Measurements from ENCODE around the gene TSPAN5. TPM values are rescaled to one million over a fixed set of nuclear protein-coding genes. Genes with fewer than 3 reads are reported as not detected.

The TSPAN5 gene
- total RNA-seq, 1 donor from 2014 or later = 1.6 TPM

DNA sequence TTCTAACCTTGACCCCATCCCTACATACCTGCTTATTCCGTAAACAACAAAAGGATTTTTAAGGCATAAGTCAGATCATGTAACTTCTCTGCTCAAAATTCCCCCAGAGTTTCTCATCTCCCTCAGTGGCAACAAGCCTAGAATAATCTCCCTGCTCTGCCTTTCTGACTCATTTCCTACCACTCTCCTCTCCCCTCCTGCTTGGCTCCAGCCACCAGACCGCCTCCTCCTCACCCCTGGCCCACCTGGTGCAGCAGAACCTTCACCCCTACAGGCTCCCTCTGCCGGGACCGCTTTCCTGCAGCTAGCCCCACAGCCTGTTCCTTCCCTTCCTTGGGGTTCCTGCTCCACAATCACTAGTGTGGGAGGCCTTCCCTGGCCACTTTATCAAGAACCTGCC is 32.1 kb downstream of the TSPAN5 start:
- Mint-ChIP-seq H3K27me3 (no peaks in the 10 kb centered on the region), H3K4me3 (no peak overlapping the region), H3K4me1 (no peaks in the 10 kb centered on the region), H3K36me3 (ENCODE audit: low read depth) (no peaks in the 10 kb centered on the region), H3K27ac (no peak overlapping the region), H3K9me3 (no peaks in the 10 kb centered on the region)
- TF ChIP-seq, protein P1, sequence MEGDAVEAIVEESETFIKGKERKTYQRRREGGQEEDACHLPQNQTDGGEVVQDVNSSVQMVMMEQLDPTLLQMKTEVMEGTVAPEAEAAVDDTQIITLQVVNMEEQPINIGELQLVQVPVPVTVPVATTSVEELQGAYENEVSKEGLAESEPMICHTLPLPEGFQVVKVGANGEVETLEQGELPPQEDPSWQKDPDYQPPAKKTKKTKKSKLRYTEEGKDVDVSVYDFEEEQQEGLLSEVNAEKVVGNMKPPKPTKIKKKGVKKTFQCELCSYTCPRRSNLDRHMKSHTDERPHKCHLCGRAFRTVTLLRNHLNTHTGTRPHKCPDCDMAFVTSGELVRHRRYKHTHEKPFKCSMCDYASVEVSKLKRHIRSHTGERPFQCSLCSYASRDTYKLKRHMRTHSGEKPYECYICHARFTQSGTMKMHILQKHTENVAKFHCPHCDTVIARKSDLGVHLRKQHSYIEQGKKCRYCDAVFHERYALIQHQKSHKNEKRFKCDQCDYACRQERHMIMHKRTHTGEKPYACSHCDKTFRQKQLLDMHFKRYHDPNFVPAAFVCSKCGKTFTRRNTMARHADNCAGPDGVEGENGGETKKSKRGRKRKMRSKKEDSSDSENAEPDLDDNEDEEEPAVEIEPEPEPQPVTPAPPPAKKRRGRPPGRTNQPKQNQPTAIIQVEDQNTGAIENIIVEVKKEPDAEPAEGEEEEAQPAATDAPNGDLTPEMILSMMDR (IDR thresholded peaks at IDR 0.05) = no peak
- POLR2A ChIA-PET = no interaction called here
- intact Hi-C loops (cut with micrococcal nuclease) = no loop called here
- DNase-seq = no peak
- ATAC-seq (ENCODE audit: low read depth) = no peak
- CTCF ChIA-PET = no interaction called here

DNA sequence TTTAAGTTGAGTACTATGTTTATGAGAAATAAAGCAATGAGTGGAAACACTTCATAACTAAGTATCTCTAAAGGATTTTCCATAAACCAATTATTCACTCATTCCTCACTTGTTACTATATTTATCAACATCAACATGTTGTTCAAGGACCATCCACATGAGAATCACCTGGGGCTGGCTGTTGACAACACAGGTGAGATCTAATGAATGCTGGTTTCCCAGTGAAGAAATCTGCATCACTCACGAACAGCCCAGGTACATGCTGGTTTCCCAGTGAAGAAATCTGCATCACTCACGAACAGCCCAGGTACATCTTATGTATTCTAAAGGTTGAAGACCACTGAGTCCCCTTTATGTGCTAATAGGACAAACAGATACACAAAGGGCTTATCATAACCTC is 32.5 kb downstream of the TSPAN5 start:
- no peak overlapping the region for H3K27ac Mint-ChIP-seq
- H3K9me3 Mint-ChIP-seq = no peaks in the 10 kb centered on the region

DNA sequence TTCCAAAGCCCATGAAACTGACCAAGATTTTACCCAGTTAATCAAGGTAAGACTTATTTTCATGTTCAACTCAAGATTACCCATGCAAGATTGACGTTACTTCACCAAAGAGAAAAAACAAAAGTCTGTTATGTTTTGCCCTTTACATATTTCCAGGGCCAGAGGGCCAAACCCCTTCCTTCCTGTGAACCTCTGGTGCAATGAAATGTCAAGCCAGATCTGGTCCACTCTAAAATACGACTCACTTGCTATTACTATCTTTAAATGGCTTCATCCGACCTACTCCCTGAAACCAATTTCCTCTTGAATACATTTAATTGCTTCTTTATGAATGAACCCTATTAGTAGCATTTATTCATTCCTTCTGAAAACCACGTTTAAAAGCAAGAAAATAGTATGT is 33.0 kb downstream of the TSPAN5 start:
- Mint-ChIP-seq H3K9me3 (no peaks in the 10 kb centered on the region), H3K4me1 (no peaks in the 10 kb centered on the region), H3K4me3 (no peak overlapping the region), H3K36me3 (ENCODE audit: low read depth) (no peaks in the 10 kb centered on the region), H3K27ac (no peak overlapping the region), H3K27me3 (no peaks in the 10 kb centered on the region)
- DNase-seq (no peak), ATAC-seq (ENCODE audit: low read depth) (no peak)
- TF ChIP-seq, protein P1 (IDR thresholded peaks at IDR 0.05) = no peak
- ChIA-PET CTCF (no interaction called here), POLR2A (no interaction called here)
- intact Hi-C loops (cut with micrococcal nuclease) = no loop called here

More for the DNA sequence above, 32.5 kb downstream of the TSPAN5 start:
- no peaks in the 10 kb centered on the region for H3K36me3 Mint-ChIP-seq (ENCODE audit: low read depth)
- TF ChIP-seq, protein P1 (IDR thresholded peaks at IDR 0.05) = no peak
- ChIA-PET CTCF (no interaction called here), POLR2A (no interaction called here)
- DNase-seq = no peak
- no peak for ATAC-seq (ENCODE audit: low read depth)
- intact Hi-C loops (cut with micrococcal nuclease) = no loop called here
- H3K4me3 Mint-ChIP-seq = no peak overlapping the region
- H3K4me1 Mint-ChIP-seq = no peaks in the 10 kb centered on the region
- H3K27me3 Mint-ChIP-seq = no peaks in the 10 kb centered on the region

DNA sequence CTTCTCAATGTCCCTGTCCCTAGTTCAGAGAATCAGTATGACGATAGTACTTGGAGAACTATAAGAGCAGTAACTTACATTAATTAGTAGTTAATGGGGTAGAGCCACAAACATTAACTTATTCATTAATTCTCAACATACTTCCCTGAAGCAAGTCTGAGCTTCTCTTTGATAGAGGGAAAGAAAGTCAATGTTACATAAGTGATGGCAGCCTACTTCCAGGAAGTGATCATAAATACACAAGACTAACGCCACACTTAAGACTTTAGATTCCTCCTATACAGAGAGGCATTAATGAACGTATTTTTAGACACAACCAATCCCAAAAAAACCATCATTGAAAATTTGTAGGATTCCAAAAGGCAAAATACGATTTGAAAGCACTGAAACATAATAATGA is 33.8 kb downstream of the TSPAN5 start:
- CTCF ChIA-PET = interaction anchor here (0.9 kb wide), 1 partner anchor 473 kb away, joined by 3 read pairs; no protein-coding TSS in a partner anchor

DNA sequence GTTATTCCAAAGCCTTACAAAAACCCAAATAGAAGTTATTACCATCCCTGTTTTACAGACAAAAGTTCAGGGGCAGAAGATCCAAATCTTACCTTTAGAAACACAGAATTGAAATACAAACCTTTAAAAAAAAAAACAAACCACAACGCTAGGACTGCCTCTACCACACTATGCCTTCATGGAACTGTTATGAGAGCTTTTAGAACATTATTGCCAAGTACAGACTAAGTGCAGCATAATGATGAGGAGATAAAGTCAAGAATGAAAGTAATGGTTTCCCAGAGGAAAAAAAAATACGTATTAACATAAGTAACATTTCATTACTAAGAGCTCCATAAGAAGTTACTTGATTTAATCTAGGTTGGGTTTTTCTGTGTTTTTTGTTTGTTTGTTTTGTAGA is 34.3 kb downstream of the TSPAN5 start:
- Mint-ChIP-seq H3K9me3 (no peaks in the 10 kb centered on the region), H3K4me3 (no peak overlapping the region), H3K27me3 (no peaks in the 10 kb centered on the region), H3K27ac (no peak overlapping the region), H3K36me3 (ENCODE audit: low read depth) (no peaks in the 10 kb centered on the region), H3K4me1 (no peaks in the 10 kb centered on the region)
- intact Hi-C loops (cut with micrococcal nuclease) = no loop called here
- ATAC-seq (ENCODE audit: low read depth) = no peak
- POLR2A ChIA-PET = no interaction called here
- no peak for DNase-seq
- TF ChIP-seq, protein P1 (IDR thresholded peaks at IDR 0.05) = no peak
- CTCF ChIA-PET = interaction anchor here (0.9 kb wide), 1 partner anchor 473 kb away, joined by 3 read pairs; no protein-coding TSS in a partner anchor

More for the DNA sequence above, 33.8 kb downstream of the TSPAN5 start:
- POLR2A ChIA-PET = no interaction called here
- intact Hi-C loops (cut with micrococcal nuclease) = no loop called here
- Mint-ChIP-seq H3K4me3 (no peak overlapping the region), H3K9me3 (no peaks in the 10 kb centered on the region), H3K36me3 (ENCODE audit: low read depth) (no peaks in the 10 kb centered on the region), H3K27ac (no peak overlapping the region), H3K27me3 (no peaks in the 10 kb centered on the region), H3K4me1 (no peaks in the 10 kb centered on the region)
- DNase-seq (no peak), ATAC-seq (ENCODE audit: low read depth) (no peak)
- TF ChIP-seq, protein P1 (IDR thresholded peaks at IDR 0.05) = no peak
